Mammary epithelial cell (primary cell): ENCODE results near the gene DND1.

Experiments
- EZH2 ChIP-seq: IDR thresholded peaks from 2 replicates; pipeline ENCODE4 v1.6.1; 2012; ENCODE audit warnings: low read length, inconsistent platforms, borderline replicate concordance
- TF ChIP-seq, protein P1 (sequence below), 2 donors: IDR thresholded peaks in 1 of 2; conservative IDR thresholded peaks in 1 of 2; 2 replicates each; pipeline ENCODE4 v1.5.1; 2011 to 2012; ENCODE audit warnings: inconsistent platforms in 2 of 2, low read length in 2 of 2, mild to moderate bottlenecking in 2 of 2, control low read depth in 1 of 2, low read depth in 1 of 2; ENCODE audit not compliant: insufficient read depth in 1 of 2; ENCODE audit errors: extremely low read depth in 1 of 2

DNA sequence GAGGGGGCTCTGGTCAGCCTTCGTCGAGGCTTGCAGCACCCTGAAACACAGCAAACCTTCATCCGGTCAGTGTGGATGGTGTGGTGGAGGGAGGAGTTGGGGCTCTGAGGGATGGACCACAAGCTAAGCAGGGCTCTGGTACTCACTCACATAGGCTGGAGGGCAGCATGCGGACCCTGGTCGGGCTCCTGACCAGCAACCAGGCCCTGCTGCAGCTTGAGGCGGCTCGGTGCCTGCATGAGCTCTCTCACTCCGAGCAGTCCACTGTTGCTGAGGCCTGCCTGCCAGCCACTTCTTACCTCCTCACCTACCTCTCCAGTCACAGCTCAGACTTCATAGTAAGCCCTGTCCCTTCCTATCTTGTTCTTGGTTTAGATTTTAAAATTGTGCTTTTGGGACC lies 31.7 kb downstream of the DND1 start:
- no peak for TF ChIP-seq EZH2
- TF ChIP-seq, protein P1, sequence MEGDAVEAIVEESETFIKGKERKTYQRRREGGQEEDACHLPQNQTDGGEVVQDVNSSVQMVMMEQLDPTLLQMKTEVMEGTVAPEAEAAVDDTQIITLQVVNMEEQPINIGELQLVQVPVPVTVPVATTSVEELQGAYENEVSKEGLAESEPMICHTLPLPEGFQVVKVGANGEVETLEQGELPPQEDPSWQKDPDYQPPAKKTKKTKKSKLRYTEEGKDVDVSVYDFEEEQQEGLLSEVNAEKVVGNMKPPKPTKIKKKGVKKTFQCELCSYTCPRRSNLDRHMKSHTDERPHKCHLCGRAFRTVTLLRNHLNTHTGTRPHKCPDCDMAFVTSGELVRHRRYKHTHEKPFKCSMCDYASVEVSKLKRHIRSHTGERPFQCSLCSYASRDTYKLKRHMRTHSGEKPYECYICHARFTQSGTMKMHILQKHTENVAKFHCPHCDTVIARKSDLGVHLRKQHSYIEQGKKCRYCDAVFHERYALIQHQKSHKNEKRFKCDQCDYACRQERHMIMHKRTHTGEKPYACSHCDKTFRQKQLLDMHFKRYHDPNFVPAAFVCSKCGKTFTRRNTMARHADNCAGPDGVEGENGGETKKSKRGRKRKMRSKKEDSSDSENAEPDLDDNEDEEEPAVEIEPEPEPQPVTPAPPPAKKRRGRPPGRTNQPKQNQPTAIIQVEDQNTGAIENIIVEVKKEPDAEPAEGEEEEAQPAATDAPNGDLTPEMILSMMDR (conservative IDR thresholded peaks at IDR 0.05 in 1 of 2, IDR thresholded peaks at IDR 0.05 in 1 of 2; ENCODE audit: extremely low read depth in 1 of 2, insufficient read depth in 1 of 2, low read depth in 1 of 2, low read length in 2 of 2), result no peak
